Measurements from ENCODE around the gene CCBE1. TPM values are rescaled to one million over a fixed set of nuclear protein-coding genes. Genes with fewer than 3 reads are reported as not detected.

Gene CCBE1
- total and polyA plus RNA-seq, 9 of the 15 experiments (the other 6 are each of a cell fraction or from before 2014, with no cell fraction given) = 0.20 TPM; not detected in 8

GRCh38 chr18:59432803-59433597, 264.2 kb downstream of the CCBE1 start:
- DNase-seq (ENCODE audit: extremely low read depth in 1 of 4, low spot score in 3 of 4) (no peak), FAIRE-seq (no peak), ATAC-seq (no peak)
- intact Hi-C loops (cut with micrococcal nuclease) (no loop called here), in situ Hi-C loops (cut with MboI) (no loop called here)
- H3K36me3 ChIP-seq (ENCODE audit: control insufficient read depth, insufficient read depth, low read length) = no peaks in the 10 kb centered on the region
- H2AFZ ChIP-seq (ENCODE audit: low read depth, low read length) = no peak overlapping the region
- no peaks in the 10 kb centered on the region for H3K79me2 ChIP-seq (ENCODE audit: control insufficient read depth, insufficient read depth, low read length)
- 3% methylated on average over 5 of the region's 5 CpGs for WGBS (ENCODE audit: insufficient coverage, low coverage, missing lambda C conversion rate)
- BruUV-seq (replicated peaks) = no TSS peak
- no peak overlapping the region for H3K4me3 ChIP-seq
- no peaks in the 10 kb centered on the region for H3K4me1 ChIP-seq (replicated peaks in 1 of 2; ENCODE audit: control insufficient read depth in 2 of 2, insufficient read depth in 2 of 2, low read length in 2 of 2)
- H3K27ac ChIP-seq (ENCODE audit: extremely low read depth, low read depth, low read length) = no peak overlapping the region
- H3K9me1 ChIP-seq (ENCODE audit: control insufficient read depth, insufficient read depth, low read length) = no peaks in the 10 kb centered on the region
- H3K9ac ChIP-seq (ENCODE audit: insufficient read depth in 1 of 2, low read depth in 2 of 2, low read length in 2 of 2) = no peak overlapping the region
- H3K27me3 ChIP-seq (ENCODE audit: control insufficient read depth in 2 of 2, insufficient read depth in 2 of 2, low read length in 2 of 2) = no peaks in the 10 kb centered on the region; a peak in 1 of 5 replicates
- no peaks in the 10 kb centered on the region for H3K9me3 ChIP-seq (replicated peaks; ENCODE audit: control insufficient read depth, insufficient read depth, low read depth, low read length)
- CTCF ChIA-PET (ENCODE audit: low intra/inter-chr PET ratio) = no interaction called here
- no peak overlapping the region for H3K4me2 ChIP-seq (ENCODE audit: insufficient read depth, low read length)
- H4K20me1 ChIP-seq (replicated peaks; ENCODE audit: control insufficient read depth, insufficient read depth, low read length) = no peaks in the 10 kb centered on the region
- POLR2A ChIA-PET = no interaction called here
- TF ChIP-seq ZBTB43 (CRISPR knock-in tag; IDR thresholded peaks at IDR 0.05) = no peak
- no peak for TF ChIP-seq ZNF778 (CRISPR knock-in tag; IDR thresholded peaks at IDR 0.05)
- TF ChIP-seq BACH1 (tag; IDR thresholded peaks at IDR 0.05) = no peak
- no peak for TF ChIP-seq ZNF318 (IDR thresholded peaks at IDR 0.05; ENCODE audit: borderline replicate concordance in 1 of 2, low read depth in 1 of 2)
- no peak for TF ChIP-seq TEAD1 (CRISPR knock-in tag; IDR thresholded peaks at IDR 0.05)
- TF ChIP-seq RAD21 (CRISPR knock-in tag; conservative IDR thresholded peaks at IDR 0.05 in 1 of 2, IDR thresholded peaks at IDR 0.05 in 1 of 2) = no peak
- no peak for TF ChIP-seq ZNF655 (CRISPR knock-in tag; IDR thresholded peaks at IDR 0.05)
- TF ChIP-seq GTF2B (IDR thresholded peaks at IDR 0.05; ENCODE audit: extremely low read depth, insufficient read length) = no peak
- TF ChIP-seq HMG20B (CRISPR knock-in tag; IDR thresholded peaks at IDR 0.05) = no peak
